ENCODE measurements around the gene RAB40C. TPM values are rescaled to one million over a fixed set of nuclear protein-coding genes. Genes with fewer than 3 reads are reported as not detected.

The RAB40C gene
- 10 to 100 TPM; 17.7 to 28.3 (median 22.1) TPM for total RNA-seq

GRCh38 chr16:589658-590187 is at the start of gene RAB40C:
Gene RAB40C (plus strand): TSS chr16:590066. CDS start chr16:590292, 226 bp downstream.
- Histone ChIP-seq H3K27me3 (peaks cover 11% of the 10 kb centered on the region), H3K9me3 (no peaks in the 10 kb centered on the region), H3K4me1 (peaks cover 0 to 68% (median 18%) of the 10 kb centered on the region in 3 donors), H3K4me3 (peak within 1 kb of the TSS; percentile 89 to 96), H3K36me3 (peaks cover 0 to 20% of the 10 kb centered on the region in 2 donors), H3K27ac (peak within 1 kb of the TSS; percentile 87 to 99 (median 92))
- WGBS, 2 donors (ENCODE audit: low coverage in 1 of 2): 0% methylated on average over 1 to 12 of the region's 67 CpGs
- peak; percentile 66 for TF ChIP-seq POLR2AphosphoS5 (IDR thresholded peaks at IDR 0.05)
- no peak for TF ChIP-seq POLR2A (IDR thresholded peaks at IDR 0.05)
- peak; percentile 95 for ATAC-seq

- no peak for TF ChIP-seq POLR2AphosphoS5 (IDR thresholded peaks at IDR 0.05)
- no peak for TF ChIP-seq EP300 (IDR thresholded peaks at IDR 0.05)
- TF ChIP-seq CTCF (IDR thresholded peaks at IDR 0.05): no peak
- TF ChIP-seq POLR2A (IDR thresholded peaks at IDR 0.05): no peak
- H3K4me1 ChIP-seq: peaks cover 0 to 2% (median 0%) of the 10 kb centered on the region in 3 donors
- no peak for ATAC-seq
Observed at GRCh38 chr16:540645-541340, 49.1 kb upstream of the RAB40C start.

GRCh38 chr16:543301-544164 is 46.3 kb upstream of the RAB40C start:
- Histone ChIP-seq H3K36me3 (peaks cover 0 to 64% of the 10 kb centered on the region in 2 donors), H3K4me3 (no peak overlapping the region), H3K4me1 (peaks cover 0 to 7% (median 0%) of the 10 kb centered on the region in 3 donors), H3K9me3 (no peaks in the 10 kb centered on the region), H3K27me3 (no peaks in the 10 kb centered on the region), H3K27ac (no peak overlapping the region)
- ATAC-seq: no peak
- WGBS, 2 donors (ENCODE audit: low coverage in 1 of 2): no CpG with 5 or more reads among the region's 51 CpGs
- no peak for TF ChIP-seq POLR2AphosphoS5 (IDR thresholded peaks at IDR 0.05)
- TF ChIP-seq EP300 (IDR thresholded peaks at IDR 0.05): no peak
- no peak for TF ChIP-seq POLR2A (IDR thresholded peaks at IDR 0.05)
- no peak for TF ChIP-seq CTCF (IDR thresholded peaks at IDR 0.05)

More at GRCh38 chr16:540645-541340, 49.1 kb upstream of the RAB40C start:
- Histone ChIP-seq H3K4me3 (no peak overlapping the region), H3K27me3 (no peaks in the 10 kb centered on the region), H3K36me3 (peaks cover 0 to 73% of the 10 kb centered on the region in 2 donors), H3K9me3 (no peaks in the 10 kb centered on the region), H3K27ac (no peak overlapping the region)
- no CpG with 5 or more reads among the region's 29 CpGs for WGBS, 2 donors (ENCODE audit: low coverage in 1 of 2)

GRCh38 chr16:544517-544916 is 45.3 kb upstream of the RAB40C start:
- no peaks in the 10 kb centered on the region for H3K9me3 ChIP-seq
- peaks cover 0 to 65% of the 10 kb centered on the region in 2 donors for H3K36me3 ChIP-seq
- H3K4me3 ChIP-seq: no peak overlapping the region
- H3K27ac ChIP-seq: no peak overlapping the region
- WGBS, 2 donors (ENCODE audit: low coverage in 1 of 2): 91% methylated on average over 16 of the region's 46 CpGs; no CpG with 5 or more reads in 1 of the 2 donors
- peaks cover 0 to 7% (median 0%) of the 10 kb centered on the region in 3 donors for H3K4me1 ChIP-seq
- TF ChIP-seq EP300 (IDR thresholded peaks at IDR 0.05): no peak
- TF ChIP-seq POLR2AphosphoS5 (IDR thresholded peaks at IDR 0.05): no peak
- no peak for TF ChIP-seq POLR2A (IDR thresholded peaks at IDR 0.05)
- TF ChIP-seq CTCF (IDR thresholded peaks at IDR 0.05): no peak
- no peak for ATAC-seq
- H3K27me3 ChIP-seq: no peaks in the 10 kb centered on the region
